Suprapubic skin (tissue), 4 donors: ENCODE results near the gene RRM1. TPM values are rescaled to one million over a fixed set of nuclear protein-coding genes. Genes with fewer than 3 reads are reported as not detected.
A peak's percentile ranks its signal among the peaks of the same experiment; 100 is the strongest.
"Not testable (repeated sequence)": the region's sequence is repeated elsewhere in the genome, so short reads cannot be mapped to it uniquely, and the experiment has no call there.

Experiments
- DNase-seq, 2 donors: peaks; one replicate each; pipeline ENCODE4 v3.0.0-alpha.2; 2019; ENCODE audit warnings: low spot score in 2 of 2
- H3K27ac ChIP-seq: fragments of 200-600 bp; sonication (generic); one replicate; pipeline ENCODE4 v1.5.1; 2019
- H3K27me3 ChIP-seq: fragments of 200-600 bp; sonication (generic); one replicate; pipeline ENCODE4 v1.5.1; 2019
- H3K36me3 ChIP-seq: fragments of 200-600 bp; sonication (generic); one replicate; pipeline ENCODE4 v1.5.1; 2019
- H3K4me1 ChIP-seq: fragments of 200-600 bp; sonication (generic); one replicate; pipeline ENCODE4 v1.5.1; 2019
- H3K4me3 ChIP-seq: fragments of 200-600 bp; sonication (generic); one replicate; pipeline ENCODE4 v1.5.1; 2019; ENCODE audit warnings: mild to moderate bottlenecking
- H3K9me3 ChIP-seq: fragments of 200-600 bp; sonication (generic); one replicate; pipeline ENCODE4 v1.5.1; 2019
- EP300 ChIP-seq: sonication (generic); formaldehyde crosslinking; IDR thresholded peaks from one replicate; pipeline ENCODE4 v1.6.1; 2017; ENCODE audit warnings: antibody characterized with exemption
- POLR2A ChIP-seq, 2 donors: fragments of 450-650 bp; IDR thresholded peaks; one replicate each; pipeline ENCODE4 v1.6.1; 2017; ENCODE audit warnings: antibody characterized with exemption in 2 of 2, mild to moderate bottlenecking in 2 of 2, moderate library complexity in 2 of 2
- POLR2AphosphoS5 ChIP-seq, 3 donors: sonication (generic); formaldehyde crosslinking; IDR thresholded peaks; one replicate each; pipeline ENCODE4 v1.6.1; 2017; ENCODE audit warnings: antibody characterized with exemption in 3 of 3
- WGBS: methylation state at CpG from one replicate; pipeline ENCODE4 v1.1.5; 2018; 5-methylcytosine and 5-hydroxymethylcytosine counted together
- total RNA-seq, 4 donors: library from RNA; depleted of rRNA; stranded (reverse); fragments of >200 nt; gene quantifications; one replicate each; pipeline ENCODE4 v1.1.0, GENCODE V29; 2016
- TF ChIP-seq, protein P1 (sequence below), 2 donors: fragments of 200-600 bp in 1 of 2; fragments of 450-650 bp in 1 of 2; sonication (generic) in 1 of 2; IDR thresholded peaks; one replicate each; pipeline ENCODE4 v1.5.1; 2016 to 2019; ENCODE audit warnings: antibody characterized with exemption in 2 of 2, mild to moderate bottlenecking in 1 of 2, moderate library complexity in 1 of 2

RRM1 gene
- total RNA-seq: 100 to 1,000 TPM in 1 of 4 donors, 10 to 100 TPM in 3; 70.4 to 145 (median 80.0) TPM

DNA sequence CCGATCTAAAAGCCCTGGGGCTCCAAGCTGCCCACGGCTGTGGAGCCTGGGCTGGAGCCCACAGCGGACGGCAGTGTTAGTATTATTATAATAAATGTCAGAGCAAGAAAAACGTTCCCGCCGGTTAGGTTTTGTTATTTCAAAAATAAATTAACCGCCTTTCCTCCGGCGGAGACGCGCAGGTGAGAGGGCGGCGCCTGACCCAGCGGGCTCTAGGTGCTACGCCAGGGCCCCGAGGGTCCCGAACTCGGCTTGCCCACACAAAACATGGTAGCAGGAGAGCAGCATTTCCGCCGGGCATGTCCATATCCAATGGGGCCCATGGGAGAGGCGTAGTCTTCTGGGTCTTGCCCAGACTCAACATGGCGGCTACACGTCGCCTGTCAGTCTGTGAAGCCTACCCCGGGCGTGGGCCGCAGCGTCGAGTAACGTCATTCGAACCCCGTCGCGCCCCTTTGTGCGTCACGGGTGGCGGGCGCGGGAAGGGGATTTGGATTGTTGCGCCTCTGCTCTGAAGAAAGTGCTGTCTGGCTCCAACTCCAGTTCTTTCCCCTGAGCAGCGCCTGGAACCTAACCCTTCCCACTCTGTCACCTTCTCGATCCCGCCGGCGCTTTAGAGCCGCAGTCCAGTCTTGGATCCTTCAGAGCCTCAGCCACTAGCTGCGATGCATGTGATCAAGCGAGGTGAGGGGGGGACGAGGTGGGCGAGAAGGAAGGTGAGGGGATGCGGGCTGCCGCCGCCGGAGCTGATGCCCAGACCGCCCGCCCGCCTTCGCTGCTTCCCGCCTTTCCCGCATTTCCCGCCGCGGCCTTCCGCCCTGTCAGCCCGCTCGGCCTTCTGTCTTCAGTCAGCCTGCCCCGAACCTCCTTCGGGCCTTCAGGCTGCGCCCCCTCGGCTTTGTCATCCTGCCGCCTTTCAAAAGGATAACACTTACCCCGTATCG, at the start of gene RRM1:
Gene RRM1 (plus strand): TSS at position 452 of the 944 bp plus-strand sequence. CDS start 214 bp downstream, at position 666.
- Histone ChIP-seq H3K9me3 (no peaks in the 10 kb centered on the region), H3K4me3 (peak within 1 kb of the TSS; percentile 89), H3K36me3 (peaks cover 22% of the 10 kb centered on the region), H3K27me3 (no peaks in the 10 kb centered on the region), H3K4me1 (peaks cover 34% of the 10 kb centered on the region), H3K27ac (peak within 1 kb of the TSS; percentile 96)
- 1% methylated on average over 31 of the region's 74 CpGs for WGBS
- peak in 1 of 2 donors; percentile 56 for TF ChIP-seq POLR2A (IDR thresholded peaks at IDR 0.05)
- no peak for TF ChIP-seq EP300
- peak in 2 of 3 donors; percentile 84 to 89 for TF ChIP-seq POLR2AphosphoS5 (IDR thresholded peaks at IDR 0.05)
- TF ChIP-seq, protein P1, sequence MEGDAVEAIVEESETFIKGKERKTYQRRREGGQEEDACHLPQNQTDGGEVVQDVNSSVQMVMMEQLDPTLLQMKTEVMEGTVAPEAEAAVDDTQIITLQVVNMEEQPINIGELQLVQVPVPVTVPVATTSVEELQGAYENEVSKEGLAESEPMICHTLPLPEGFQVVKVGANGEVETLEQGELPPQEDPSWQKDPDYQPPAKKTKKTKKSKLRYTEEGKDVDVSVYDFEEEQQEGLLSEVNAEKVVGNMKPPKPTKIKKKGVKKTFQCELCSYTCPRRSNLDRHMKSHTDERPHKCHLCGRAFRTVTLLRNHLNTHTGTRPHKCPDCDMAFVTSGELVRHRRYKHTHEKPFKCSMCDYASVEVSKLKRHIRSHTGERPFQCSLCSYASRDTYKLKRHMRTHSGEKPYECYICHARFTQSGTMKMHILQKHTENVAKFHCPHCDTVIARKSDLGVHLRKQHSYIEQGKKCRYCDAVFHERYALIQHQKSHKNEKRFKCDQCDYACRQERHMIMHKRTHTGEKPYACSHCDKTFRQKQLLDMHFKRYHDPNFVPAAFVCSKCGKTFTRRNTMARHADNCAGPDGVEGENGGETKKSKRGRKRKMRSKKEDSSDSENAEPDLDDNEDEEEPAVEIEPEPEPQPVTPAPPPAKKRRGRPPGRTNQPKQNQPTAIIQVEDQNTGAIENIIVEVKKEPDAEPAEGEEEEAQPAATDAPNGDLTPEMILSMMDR (IDR thresholded peaks at IDR 0.05): no peak
- DNase-seq: peak; percentile 96 to 98

DNA sequence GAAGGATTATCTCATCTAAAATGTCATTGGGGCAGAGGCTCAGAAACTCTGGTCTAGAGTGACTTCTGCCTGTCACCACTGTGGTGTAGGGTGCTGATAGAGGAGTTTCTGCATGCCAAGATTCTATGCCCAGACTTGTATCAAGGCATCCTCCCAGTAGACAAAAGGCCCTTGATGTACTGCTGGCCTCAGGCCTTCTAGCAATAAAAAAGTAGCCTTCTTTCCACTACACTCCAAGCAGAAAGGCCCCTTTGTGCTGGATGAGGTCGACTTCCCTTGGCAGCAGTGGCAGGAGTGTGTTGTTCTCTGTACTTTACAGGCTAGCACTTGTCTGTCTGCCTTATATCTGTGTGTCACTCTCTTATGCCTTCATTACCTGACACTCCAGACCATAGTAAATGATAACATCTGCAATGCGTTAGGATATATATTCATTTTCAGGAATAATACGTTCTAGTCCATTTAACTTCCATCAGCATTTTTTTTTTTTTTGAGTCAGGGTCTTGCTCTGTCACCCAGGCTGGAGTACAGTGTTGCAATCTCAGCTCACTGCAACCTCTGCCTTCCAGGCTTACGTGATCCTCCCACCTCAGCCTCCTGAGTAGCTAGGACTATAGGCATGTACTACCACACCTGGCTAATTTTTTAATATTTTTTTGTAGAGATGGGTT, 49.5 kb upstream of the RRM1 start:
- peaks cover 23% of the 10 kb centered on the region for H3K4me1 ChIP-seq
- H3K27me3 ChIP-seq: no peaks in the 10 kb centered on the region
- peak overlapping the region; percentile 72 for H3K27ac ChIP-seq
- no peaks in the 10 kb centered on the region for H3K36me3 ChIP-seq
- H3K9me3 ChIP-seq: no peaks in the 10 kb centered on the region
- 28% methylated on average over 4 of the region's 4 CpGs for WGBS
- H3K4me3 ChIP-seq: no peak overlapping the region
- DNase-seq: no peak
- TF ChIP-seq POLR2AphosphoS5 (IDR thresholded peaks at IDR 0.05): no peak
- TF ChIP-seq, protein P1 (IDR thresholded peaks at IDR 0.05): no peak
- no peak for TF ChIP-seq EP300

DNA sequence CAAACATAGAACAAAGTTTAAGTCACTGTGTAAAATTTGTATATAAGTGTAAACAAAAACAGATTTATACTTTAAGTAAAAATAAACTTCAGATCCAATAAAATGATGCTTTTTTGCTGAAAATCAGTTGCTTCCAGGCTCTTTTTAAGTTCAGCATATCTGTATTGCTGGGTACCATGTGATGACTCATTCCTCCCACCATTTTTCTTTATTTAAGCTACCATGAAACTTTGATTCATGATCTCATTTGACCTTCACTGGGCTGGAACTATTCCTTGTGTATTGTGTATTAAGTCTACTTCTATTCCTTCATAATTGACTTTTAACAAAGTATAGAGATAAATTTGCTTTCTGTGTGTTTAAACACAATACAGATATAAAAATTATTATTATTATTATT, 46.3 kb upstream of the RRM1 start:
- no peaks in the 10 kb centered on the region for H3K27me3 ChIP-seq
- no peak for DNase-seq
- peaks cover 23% of the 10 kb centered on the region for H3K4me1 ChIP-seq
- H3K27ac ChIP-seq: no peak overlapping the region
- no peak for TF ChIP-seq EP300
- TF ChIP-seq POLR2AphosphoS5 (IDR thresholded peaks at IDR 0.05): no peak
- TF ChIP-seq, protein P1 (IDR thresholded peaks at IDR 0.05): no peak
- H3K9me3 ChIP-seq: no peaks in the 10 kb centered on the region
- H3K4me3 ChIP-seq: no peak overlapping the region
- no peaks in the 10 kb centered on the region for H3K36me3 ChIP-seq

DNA sequence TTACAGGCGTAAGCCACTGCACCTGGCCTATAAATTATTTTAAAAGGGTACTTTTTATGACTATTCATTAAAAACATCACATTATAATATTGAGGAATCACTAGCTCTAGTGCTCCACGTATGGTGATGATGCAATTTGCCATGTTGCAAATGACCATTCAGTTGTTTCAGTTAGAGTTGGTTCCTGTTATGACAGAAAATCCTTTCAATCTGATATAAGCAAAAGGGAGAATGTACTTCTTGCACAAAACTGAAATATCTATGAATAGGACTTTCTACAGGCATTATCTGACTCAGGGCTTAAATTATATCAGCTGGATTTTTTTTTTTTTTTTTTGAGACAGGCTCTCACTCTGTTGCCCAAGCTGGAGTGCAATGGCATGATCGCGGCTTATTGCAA, 45.6 kb upstream of the RRM1 start:
- H3K4me3 ChIP-seq: no peak overlapping the region
- no peaks in the 10 kb centered on the region for H3K36me3 ChIP-seq
- TF ChIP-seq POLR2A (IDR thresholded peaks at IDR 0.05): no peak
- TF ChIP-seq, protein P1 (IDR thresholded peaks at IDR 0.05): no peak
- TF ChIP-seq POLR2AphosphoS5 (IDR thresholded peaks at IDR 0.05): no peak
- TF ChIP-seq EP300: no peak
- peaks cover 21% of the 10 kb centered on the region for H3K4me1 ChIP-seq
- no peak overlapping the region for H3K27ac ChIP-seq
- DNase-seq: no peak
- H3K27me3 ChIP-seq: no peaks in the 10 kb centered on the region
- 93% methylated on average over 4 of the region's 4 CpGs for WGBS
- H3K9me3 ChIP-seq: no peaks in the 10 kb centered on the region

DNA sequence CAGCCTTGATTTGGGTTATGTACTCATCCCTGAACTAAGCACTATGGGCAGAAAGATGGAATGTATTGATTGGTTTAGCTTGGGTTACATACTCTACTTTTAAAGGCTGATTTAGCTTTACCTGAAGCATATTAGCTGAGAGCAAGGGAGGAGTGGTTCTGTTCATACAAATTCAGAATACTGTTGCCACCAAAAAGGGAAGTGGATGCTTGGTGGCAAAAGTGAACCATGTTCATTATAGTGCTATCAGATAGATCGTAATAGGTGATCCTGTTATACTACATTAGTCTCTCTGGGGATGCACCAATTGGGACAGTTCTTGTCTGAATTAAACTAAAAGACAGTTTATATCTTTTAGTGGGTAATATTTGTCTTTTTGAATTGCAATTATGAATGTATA, 44.5 kb upstream of the RRM1 start:
- H3K4me1 ChIP-seq: peaks cover 9% of the 10 kb centered on the region
- H3K9me3 ChIP-seq: no peaks in the 10 kb centered on the region
- no peaks in the 10 kb centered on the region for H3K27me3 ChIP-seq
- WGBS: 91% methylated on average over 1 of the region's 1 CpG
- H3K4me3 ChIP-seq: no peak overlapping the region
- DNase-seq: no peak
- TF ChIP-seq, protein P1 (IDR thresholded peaks at IDR 0.05): no peak
- TF ChIP-seq EP300 (no peak), POLR2A (IDR thresholded peaks at IDR 0.05) (no peak), POLR2AphosphoS5 (IDR thresholded peaks at IDR 0.05) (no peak)
- no peak overlapping the region for H3K27ac ChIP-seq
- no peaks in the 10 kb centered on the region for H3K36me3 ChIP-seq

DNA sequence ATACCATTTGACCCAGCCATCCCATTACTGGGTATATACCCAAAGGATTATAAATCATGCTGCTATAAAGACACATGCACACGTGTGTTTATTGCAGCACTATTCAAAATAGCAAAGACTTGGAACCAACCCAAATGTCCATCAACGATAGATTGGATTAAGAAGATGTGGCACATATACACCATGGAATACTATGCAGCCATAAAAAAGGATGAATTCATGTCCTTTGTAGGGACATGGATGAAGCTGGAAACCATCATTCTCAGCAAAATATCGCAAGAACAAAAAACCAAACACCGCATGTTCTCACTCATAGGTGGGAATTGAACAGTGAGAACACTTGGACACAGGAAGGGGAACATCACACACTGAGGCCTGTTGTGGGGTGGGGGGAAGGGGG, 41.4 kb upstream of the RRM1 start:
- H3K27me3 ChIP-seq, H3K27ac ChIP-seq, H3K36me3 ChIP-seq, H3K4me3 ChIP-seq, H3K4me1 ChIP-seq, H3K9me3 ChIP-seq, DNase-seq: not testable (repeated sequence)
- WGBS: 85% methylated on average over 4 of the region's 4 CpGs
